ENCODE data around the gene KIAA0513. TPM values are rescaled to one million over a fixed set of nuclear protein-coding genes. Genes with fewer than 3 reads are reported as not detected.
A peak's percentile ranks its signal among the peaks of the same experiment; 100 is the strongest.

Gene KIAA0513
- total RNA-seq, 6 donors from 2014 or later: 21.6 to 77.5 (median 37.9) TPM

DNA sequence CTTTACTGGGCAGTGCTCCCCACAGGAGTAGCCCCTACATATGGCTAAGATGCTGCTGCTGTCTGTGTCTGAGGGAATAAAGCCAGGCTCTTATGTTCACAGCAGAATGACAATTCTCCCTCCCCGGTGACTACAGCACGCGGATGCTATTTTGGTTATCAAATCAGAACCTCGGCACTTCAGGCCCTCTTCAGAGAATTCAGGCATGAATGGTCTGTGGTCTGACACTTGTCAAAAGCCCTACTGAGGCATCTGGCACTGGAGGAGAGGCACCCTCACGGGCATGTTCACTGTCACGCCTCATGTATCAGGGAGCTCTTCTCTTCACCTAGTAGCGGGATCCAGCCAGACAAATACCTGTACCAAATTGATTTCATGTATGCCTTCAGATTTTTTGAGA lies 30.4 kb downstream of the KIAA0513 start:
- ATAC-seq (ENCODE audit: low FRiP score in 2 of 2) (no peak), DNase-seq (no peak)
- no peak overlapping the region for H3K4me3 ChIP-seq
- no peaks in the 10 kb centered on the region for H3K9me3 ChIP-seq
- peaks cover 27 to 41% (median 35%) of the 10 kb centered on the region in 4 donors for H3K4me1 ChIP-seq
- H3K27me3 ChIP-seq: no peaks in the 10 kb centered on the region
- 89 to 91% methylated on average over 7 of the region's 7 CpGs for WGBS, 2 donors
- TF ChIP-seq EP300 (IDR thresholded peaks at IDR 0.05) (no peak), POLR2A (IDR thresholded peaks at IDR 0.05) (no peak), POLR2AphosphoS5 (IDR thresholded peaks at IDR 0.05) (no peak)
- TF ChIP-seq, protein P1, sequence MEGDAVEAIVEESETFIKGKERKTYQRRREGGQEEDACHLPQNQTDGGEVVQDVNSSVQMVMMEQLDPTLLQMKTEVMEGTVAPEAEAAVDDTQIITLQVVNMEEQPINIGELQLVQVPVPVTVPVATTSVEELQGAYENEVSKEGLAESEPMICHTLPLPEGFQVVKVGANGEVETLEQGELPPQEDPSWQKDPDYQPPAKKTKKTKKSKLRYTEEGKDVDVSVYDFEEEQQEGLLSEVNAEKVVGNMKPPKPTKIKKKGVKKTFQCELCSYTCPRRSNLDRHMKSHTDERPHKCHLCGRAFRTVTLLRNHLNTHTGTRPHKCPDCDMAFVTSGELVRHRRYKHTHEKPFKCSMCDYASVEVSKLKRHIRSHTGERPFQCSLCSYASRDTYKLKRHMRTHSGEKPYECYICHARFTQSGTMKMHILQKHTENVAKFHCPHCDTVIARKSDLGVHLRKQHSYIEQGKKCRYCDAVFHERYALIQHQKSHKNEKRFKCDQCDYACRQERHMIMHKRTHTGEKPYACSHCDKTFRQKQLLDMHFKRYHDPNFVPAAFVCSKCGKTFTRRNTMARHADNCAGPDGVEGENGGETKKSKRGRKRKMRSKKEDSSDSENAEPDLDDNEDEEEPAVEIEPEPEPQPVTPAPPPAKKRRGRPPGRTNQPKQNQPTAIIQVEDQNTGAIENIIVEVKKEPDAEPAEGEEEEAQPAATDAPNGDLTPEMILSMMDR (IDR thresholded peaks at IDR 0.05): no peak
- peak overlapping the region in 2 of 4 donors; percentile 8 to 27 for H3K27ac ChIP-seq
- no peaks in the 10 kb centered on the region for H3K36me3 ChIP-seq

DNA sequence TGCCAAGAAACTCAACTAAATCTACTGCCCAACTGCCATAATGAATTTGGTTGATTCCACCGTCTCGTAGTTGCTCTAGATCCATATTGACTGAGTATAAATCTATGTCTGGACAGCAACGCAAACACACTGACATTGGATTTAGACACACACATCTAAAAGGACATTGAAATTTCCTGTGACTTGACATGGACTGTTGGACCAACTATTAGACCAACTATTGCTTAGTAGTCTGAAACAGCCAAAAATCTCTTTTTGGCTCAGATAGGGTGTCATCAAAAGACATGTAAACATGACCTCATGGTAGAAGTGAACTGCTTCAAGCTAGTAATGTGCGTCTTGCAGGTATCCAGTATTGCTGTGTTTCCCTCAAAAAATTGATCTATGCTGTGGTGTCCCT lies 31.3 kb downstream of the KIAA0513 start:
- 96% methylated on average over 4 of the region's 4 CpGs for WGBS, 2 donors
- no peaks in the 10 kb centered on the region for H3K27me3 ChIP-seq
- DNase-seq (no peak), ATAC-seq (ENCODE audit: low FRiP score in 2 of 2) (no peak)
- no peaks in the 10 kb centered on the region for H3K36me3 ChIP-seq
- H3K4me1 ChIP-seq: peaks cover 34 to 47% (median 42%) of the 10 kb centered on the region in 4 donors
- no peaks in the 10 kb centered on the region for H3K9me3 ChIP-seq
- no peak overlapping the region for H3K4me3 ChIP-seq
- TF ChIP-seq POLR2A (IDR thresholded peaks at IDR 0.05): no peak
- TF ChIP-seq, protein P1 (IDR thresholded peaks at IDR 0.05): no peak
- no peak for TF ChIP-seq EP300 (IDR thresholded peaks at IDR 0.05)
- no peak for TF ChIP-seq POLR2AphosphoS5 (IDR thresholded peaks at IDR 0.05)
- H3K27ac ChIP-seq: no peak overlapping the region

DNA sequence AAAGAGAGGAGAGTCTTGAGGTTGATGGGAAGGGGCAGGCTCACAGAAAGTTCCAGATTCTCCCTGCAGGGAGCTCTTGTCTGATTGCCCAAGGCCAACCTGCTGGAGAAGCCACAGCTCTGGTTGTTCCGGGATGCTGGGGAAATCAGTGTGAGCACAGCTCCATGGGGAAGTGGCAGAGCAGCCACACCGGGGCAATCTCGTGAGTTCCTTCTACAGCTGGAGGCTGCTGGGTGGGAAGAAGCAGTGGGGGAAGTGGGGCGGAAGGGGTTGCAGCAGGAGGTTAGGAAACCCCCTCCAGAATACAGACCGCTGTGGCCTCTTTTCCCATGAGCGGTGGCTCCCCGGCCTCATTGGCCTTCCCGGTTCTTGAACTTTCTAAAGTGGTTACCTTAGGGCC lies 34.0 kb downstream of the KIAA0513 start:
- DNase-seq: peak in 1 of 2 donors; percentile 85
- Histone ChIP-seq H3K27me3 (no peaks in the 10 kb centered on the region), H3K36me3 (peaks cover 0 to 3% (median 0%) of the 10 kb centered on the region in 4 donors), H3K4me3 (no peak overlapping the region), H3K4me1 (peaks cover 13 to 24% (median 22%) of the 10 kb centered on the region in 4 donors), H3K9me3 (no peaks in the 10 kb centered on the region), H3K27ac (peak overlapping the region in 2 of 4 donors; percentile 38 to 56)
- 63 to 74% methylated on average over 8 of the region's 8 CpGs for WGBS, 2 donors
- peak; percentile 55 to 76 for ATAC-seq (ENCODE audit: low FRiP score in 2 of 2)
- TF ChIP-seq POLR2AphosphoS5 (IDR thresholded peaks at IDR 0.05): peak in 1 of 2 donors; percentile 23
- TF ChIP-seq POLR2A (IDR thresholded peaks at IDR 0.05): no peak

- H3K9me3 ChIP-seq: no peaks in the 10 kb centered on the region
- WGBS, 2 donors: 86 to 95% methylated on average over 7 to 9 of the region's 9 CpGs
- peaks cover 9 to 18% (median 14%) of the 10 kb centered on the region in 4 donors for H3K4me1 ChIP-seq
- DNase-seq (no peak), ATAC-seq (ENCODE audit: low FRiP score in 2 of 2) (no peak)
- TF ChIP-seq, protein P1 (IDR thresholded peaks at IDR 0.05): no peak
- TF ChIP-seq POLR2AphosphoS5 (IDR thresholded peaks at IDR 0.05): no peak
- no peak for TF ChIP-seq EP300 (IDR thresholded peaks at IDR 0.05)
- H3K36me3 ChIP-seq: peaks cover 2 to 9% (median 7%) of the 10 kb centered on the region in 4 donors
- H3K27me3 ChIP-seq: no peaks in the 10 kb centered on the region
- H3K4me3 ChIP-seq: no peak overlapping the region
- H3K27ac ChIP-seq: peak overlapping the region in 1 of 4 donors; percentile 56
Measured at GRCh38 chr16:85062323-85062722, 34.7 kb downstream of the KIAA0513 start.

GRCh38 chr16:85062845-85063244 lies 35.2 kb downstream of the KIAA0513 start:
- TF ChIP-seq, protein P1 (IDR thresholded peaks at IDR 0.05): no peak
- TF ChIP-seq POLR2A (IDR thresholded peaks at IDR 0.05) (no peak), POLR2AphosphoS5 (IDR thresholded peaks at IDR 0.05) (no peak), EP300 (IDR thresholded peaks at IDR 0.05) (no peak)
- no peaks in the 10 kb centered on the region for H3K9me3 ChIP-seq
- peaks cover 2 to 14% (median 12%) of the 10 kb centered on the region in 4 donors for H3K36me3 ChIP-seq
- peak overlapping the region; percentile 40 to 64 (median 49) for H3K27ac ChIP-seq
- H3K4me3 ChIP-seq: no peak overlapping the region
- H3K27me3 ChIP-seq: no peaks in the 10 kb centered on the region
- H3K4me1 ChIP-seq: peaks cover 9 to 18% (median 13%) of the 10 kb centered on the region in 4 donors
- DNase-seq: no peak
- 59 to 76% methylated on average over 5 to 11 of the region's 11 CpGs for WGBS, 2 donors
- peak; percentile 27 to 48 for ATAC-seq (ENCODE audit: low FRiP score in 2 of 2)
